GM23338 (cell line): ENCODE measurements around the gene SNRPA1. TPM values are rescaled to one million over a fixed set of nuclear protein-coding genes. Genes with fewer than 3 reads are reported as not detected.

Experiments used
- ATAC-seq: fragments of 200-7000 bp; cut with Tn5 transposase; 3 replicates; pipeline ENCODE4 v1.9.1; 2020
- DNase-seq: peaks from one replicate; pipeline ENCODE4 v3.0.0-alpha.2; 2015; ENCODE audit warnings: low spot score
- H2AFZ ChIP-seq: fragments of 200-600 bp; sonication (generic); 2 replicates; pipeline ENCODE4 v1.8.0; 2016; ENCODE audit warnings: antibody characterized with exemption, mild to moderate bottlenecking, moderate library complexity
- H3F3A ChIP-seq: fragments of 200-600 bp; sonication (generic); replicated peaks from 2 replicates; pipeline ENCODE4 v1.8.0; 2017; ENCODE audit warnings: antibody characterized with exemption, mixed run types, low read depth
- H3K27ac ChIP-seq: fragments of 200-600 bp; sonication (generic); 2 replicates; pipeline ENCODE4 v1.6.1; 2016; ENCODE audit warnings: low read depth
- H3K27me3 ChIP-seq: fragments of 200-600 bp; sonication (generic); 2 replicates; pipeline ENCODE4 v1.8.0; 2016; ENCODE audit warnings: mild to moderate bottlenecking, mixed run types, moderate library complexity; ENCODE audit not compliant: insufficient read depth
- H3K36me3 ChIP-seq: fragments of 200-600 bp; sonication (generic); 2 replicates; pipeline ENCODE4 v1.8.0; 2016; ENCODE audit warnings: mild to moderate bottlenecking; ENCODE audit not compliant: insufficient read depth
- H3K4me1 ChIP-seq: fragments of 200-600 bp; sonication (generic); 2 replicates; pipeline ENCODE4 v1.8.0; 2016; ENCODE audit warnings: mild to moderate bottlenecking, moderate library complexity; ENCODE audit not compliant: insufficient read depth
- H3K4me2 ChIP-seq: fragments of 200-600 bp; sonication (generic); 2 replicates; pipeline ENCODE4 v1.7.1; 2017; ENCODE audit warnings: mixed run types
- H3K4me3 ChIP-seq: fragments of 200-600 bp; sonication (generic); 2 replicates; pipeline ENCODE4 v1.6.1; 2016; ENCODE audit warnings: mixed run types
- H3K79me2 ChIP-seq: fragments of 200-600 bp; sonication (generic); replicated peaks from 2 replicates; pipeline ENCODE4 v1.8.0; 2017; ENCODE audit warnings: mild to moderate bottlenecking; ENCODE audit not compliant: insufficient read depth
- H3K9me2 ChIP-seq: fragments of 200-600 bp; sonication (generic); 2 replicates; pipeline ENCODE4 v1.8.0; 2017; ENCODE audit not compliant: insufficient read depth
- H4K20me1 ChIP-seq: fragments of 200-600 bp; sonication (generic); replicated peaks from 2 replicates; pipeline ENCODE4 v1.8.0; 2017; ENCODE audit warnings: mild to moderate bottlenecking; ENCODE audit not compliant: insufficient read depth
- H3K27ac Mint-ChIP-seq: 2 replicates; pipeline ENCODE4 v1.8.0; 2020; ENCODE audit warnings: inconsistent platforms, mild to moderate bottlenecking, moderate library complexity, mixed read lengths
- H3K27me3 Mint-ChIP-seq: 3 replicates; pipeline ENCODE4 v1.8.0; 2022; ENCODE audit warnings: low read depth, mild to moderate bottlenecking, moderate library complexity, mixed read lengths, inconsistent platforms; ENCODE audit not compliant: insufficient read depth, poor library complexity
- H3K36me3 Mint-ChIP-seq: 3 replicates; pipeline ENCODE4 v1.8.0; 2021; ENCODE audit warnings: low read depth, mild to moderate bottlenecking, inconsistent platforms, moderate library complexity, mixed read lengths
- H3K4me1 Mint-ChIP-seq: 3 replicates; pipeline ENCODE4 v1.8.0; 2020; ENCODE audit warnings: mild to moderate bottlenecking, inconsistent platforms, mixed read lengths
- H3K4me3 Mint-ChIP-seq: 3 replicates; pipeline ENCODE4 v1.8.0; 2021; ENCODE audit warnings: moderate library complexity, mild to moderate bottlenecking, inconsistent platforms, mixed read lengths
- H3K9me3 Mint-ChIP-seq: 3 replicates; pipeline ENCODE4 v1.8.0; 2020; ENCODE audit warnings: moderate library complexity, mild to moderate bottlenecking, inconsistent platforms, mixed read lengths
- CREB1 ChIP-seq: fragments of 250-450 bp; sonication (Bioruptor Pico); IDR thresholded peaks from 2 replicates; pipeline ENCODE4 v1.5.0; 2020; ENCODE audit warnings: low read depth, mild to moderate bottlenecking, moderate library complexity
- EZH2 ChIP-seq: fragments of 200-600 bp; sonication (generic); IDR thresholded peaks from one replicate; pipeline ENCODE4 v1.8.0; 2017; ENCODE audit warnings: antibody characterized with exemption, mild to moderate bottlenecking, low read depth; ENCODE audit not compliant: unreplicated experiment
- EZH2phosphoT487 ChIP-seq: fragments of 200-600 bp; sonication (generic); IDR thresholded peaks from one replicate; pipeline ENCODE4 v1.8.1; 2018; ENCODE audit warnings: antibody characterized with exemption; ENCODE audit not compliant: unreplicated experiment
- JUNB ChIP-seq: IDR thresholded peaks from one replicate; pipeline ENCODE4 v1.6.1; 2016; ENCODE audit warnings: antibody characterized with exemption; ENCODE audit not compliant: unreplicated experiment
- NANOG ChIP-seq: IDR thresholded peaks from 2 replicates; pipeline ENCODE4 v1.6.1; 2016; ENCODE audit warnings: antibody characterized with exemption, borderline replicate concordance
- POLR2AphosphoS5 ChIP-seq: IDR thresholded peaks from 2 replicates; pipeline ENCODE4 v1.6.1; 2016; ENCODE audit warnings: antibody characterized with exemption, low read depth
- STAT1 ChIP-seq: IDR thresholded peaks from one replicate; pipeline ENCODE4 v1.6.1; 2016; ENCODE audit warnings: antibody characterized with exemption; ENCODE audit not compliant: unreplicated experiment
- ZNF114 ChIP-seq: fragments of 250-450 bp; sonication (Bioruptor Pico); IDR thresholded peaks from 2 replicates; pipeline ENCODE4 v1.5.0; 2020; ENCODE audit warnings: mild to moderate bottlenecking, moderate library complexity
- ZNF331 ChIP-seq: fragments of 250-450 bp; sonication (Bioruptor Pico); IDR thresholded peaks from 2 replicates; pipeline ENCODE4 v1.5.0; 2020; ENCODE audit warnings: low read depth, mild to moderate bottlenecking, moderate library complexity
- polyA plus RNA-seq: library from polyadenylated mRNA; unstranded; fragments of >200 nt; fragmentation: Nextera tagmentation; extraction: Ambion mirVana; gene quantifications from 2 replicates; pipeline ENCODE4 v1.2.1, GENCODE V29; 2016
- total RNA-seq: library from RNA; depleted of rRNA; stranded (reverse); fragments of >200 nt; shearing (Covaris generic); gene quantifications from 2 replicates; pipeline ENCODE4 v1.2.3, GENCODE V29; 2014
- TF ChIP-seq, protein P1 (sequence below), 2 experiments: fragments of 200-600 bp in 1 of 2; sonication (generic) in 1 of 2; conservative IDR thresholded peaks; 2 replicates each; pipeline versions ENCODE4 v1.5.1 to v1.6.1; 2016 to 2017; ENCODE audit warnings: antibody characterized with exemption in 2 of 2, low read depth in 2 of 2, mild to moderate bottlenecking in 2 of 2, moderate library complexity in 1 of 2
- TF ChIP-seq, protein P2 (sequence below): fragments of 250-450 bp; sonication (Bioruptor Pico); IDR thresholded peaks from 2 replicates; pipeline ENCODE4 v1.5.0; 2020; ENCODE audit warnings: mild to moderate bottlenecking, moderate library complexity
- TF ChIP-seq, protein P3 (sequence below): IDR thresholded peaks from one replicate; pipeline ENCODE4 v1.6.1; 2018; ENCODE audit warnings: antibody characterized with exemption; ENCODE audit not compliant: unreplicated experiment
- TF ChIP-seq, protein P4 (sequence below): IDR thresholded peaks from 2 replicates; pipeline ENCODE4 v1.6.1; 2016; ENCODE audit warnings: antibody characterized with exemption

SNRPA1 gene
- total and polyA plus RNA-seq, 2 experiments from 2014 or later: 170 to 361 TPM

DNA sequence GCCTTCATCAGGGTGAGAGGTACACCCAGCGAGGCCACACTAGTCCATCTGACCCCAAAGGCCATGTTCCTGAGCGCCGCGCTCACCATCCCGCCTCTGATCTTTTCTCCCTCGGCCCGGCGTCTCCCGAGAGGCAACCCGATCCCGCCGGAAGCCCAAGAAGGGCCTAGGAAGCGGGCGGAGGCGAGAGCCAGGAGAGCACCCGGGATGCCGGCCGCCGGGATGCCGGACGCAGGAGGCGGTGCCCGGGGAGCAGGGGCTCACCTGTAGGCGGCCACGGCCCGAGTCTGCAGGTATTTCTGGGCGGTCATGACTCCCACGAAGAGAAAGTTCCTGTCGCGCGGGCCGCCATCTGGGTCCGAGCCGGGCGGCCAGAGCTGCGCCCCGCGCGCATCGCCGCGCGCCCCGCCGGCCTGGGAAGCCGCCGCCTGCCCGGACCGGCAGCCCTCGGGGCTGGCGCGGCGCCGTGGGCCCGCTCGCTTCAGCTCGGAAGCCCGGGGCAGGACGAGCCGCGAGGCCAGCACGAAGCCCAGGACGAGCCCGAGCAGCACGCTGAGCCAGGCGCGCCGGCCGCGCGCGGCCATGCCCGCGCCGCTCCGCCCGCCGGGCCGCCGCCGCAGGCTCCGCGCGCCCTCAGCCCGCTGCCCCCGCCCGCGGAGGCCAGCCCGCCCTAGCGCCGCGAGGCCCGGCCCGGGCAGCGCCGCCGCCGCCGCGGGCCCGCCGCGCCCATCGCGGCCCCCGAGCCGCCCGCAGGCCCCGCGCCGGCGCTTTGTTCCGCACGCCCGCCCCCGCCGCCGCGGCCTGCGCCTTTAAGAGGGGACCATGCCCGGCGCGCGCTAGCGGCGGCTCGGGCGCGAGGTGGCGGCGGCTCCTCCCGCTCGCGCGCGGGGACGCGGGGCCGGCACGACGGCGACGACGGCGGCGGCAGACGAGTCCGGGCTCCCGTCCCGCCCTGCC is 43.9 kb downstream of the SNRPA1 start:
- H3K27ac ChIP-seq: no peak overlapping the region
- no peaks in the 10 kb centered on the region for H3K9me3 Mint-ChIP-seq
- DNase-seq (peak; percentile 87), ATAC-seq (peak; percentile 64)
- H3F3A ChIP-seq: 0 out of 2 replicates have a peak, but pooled peaks cover 4% of the 10 kb centered on the region
- peaks cover 33% of the 10 kb centered on the region for H4K20me1 ChIP-seq
- H3K4me1 ChIP-seq: peaks cover 44% of the 10 kb centered on the region
- TF ChIP-seq EZH2phosphoT487: no peak
- TF ChIP-seq POLR2AphosphoS5: no peak; the same call in none of the 2 replicates
- TF ChIP-seq STAT1: no peak
- no peak for TF ChIP-seq JUNB
- TF ChIP-seq, protein P1, sequence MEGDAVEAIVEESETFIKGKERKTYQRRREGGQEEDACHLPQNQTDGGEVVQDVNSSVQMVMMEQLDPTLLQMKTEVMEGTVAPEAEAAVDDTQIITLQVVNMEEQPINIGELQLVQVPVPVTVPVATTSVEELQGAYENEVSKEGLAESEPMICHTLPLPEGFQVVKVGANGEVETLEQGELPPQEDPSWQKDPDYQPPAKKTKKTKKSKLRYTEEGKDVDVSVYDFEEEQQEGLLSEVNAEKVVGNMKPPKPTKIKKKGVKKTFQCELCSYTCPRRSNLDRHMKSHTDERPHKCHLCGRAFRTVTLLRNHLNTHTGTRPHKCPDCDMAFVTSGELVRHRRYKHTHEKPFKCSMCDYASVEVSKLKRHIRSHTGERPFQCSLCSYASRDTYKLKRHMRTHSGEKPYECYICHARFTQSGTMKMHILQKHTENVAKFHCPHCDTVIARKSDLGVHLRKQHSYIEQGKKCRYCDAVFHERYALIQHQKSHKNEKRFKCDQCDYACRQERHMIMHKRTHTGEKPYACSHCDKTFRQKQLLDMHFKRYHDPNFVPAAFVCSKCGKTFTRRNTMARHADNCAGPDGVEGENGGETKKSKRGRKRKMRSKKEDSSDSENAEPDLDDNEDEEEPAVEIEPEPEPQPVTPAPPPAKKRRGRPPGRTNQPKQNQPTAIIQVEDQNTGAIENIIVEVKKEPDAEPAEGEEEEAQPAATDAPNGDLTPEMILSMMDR (conservative IDR thresholded peaks at IDR 0.05; ENCODE audit: low read depth in 2 of 2): no peak
- TF ChIP-seq ZNF331 (CRISPR knock-in tag): no peak
- TF ChIP-seq, protein P2, sequence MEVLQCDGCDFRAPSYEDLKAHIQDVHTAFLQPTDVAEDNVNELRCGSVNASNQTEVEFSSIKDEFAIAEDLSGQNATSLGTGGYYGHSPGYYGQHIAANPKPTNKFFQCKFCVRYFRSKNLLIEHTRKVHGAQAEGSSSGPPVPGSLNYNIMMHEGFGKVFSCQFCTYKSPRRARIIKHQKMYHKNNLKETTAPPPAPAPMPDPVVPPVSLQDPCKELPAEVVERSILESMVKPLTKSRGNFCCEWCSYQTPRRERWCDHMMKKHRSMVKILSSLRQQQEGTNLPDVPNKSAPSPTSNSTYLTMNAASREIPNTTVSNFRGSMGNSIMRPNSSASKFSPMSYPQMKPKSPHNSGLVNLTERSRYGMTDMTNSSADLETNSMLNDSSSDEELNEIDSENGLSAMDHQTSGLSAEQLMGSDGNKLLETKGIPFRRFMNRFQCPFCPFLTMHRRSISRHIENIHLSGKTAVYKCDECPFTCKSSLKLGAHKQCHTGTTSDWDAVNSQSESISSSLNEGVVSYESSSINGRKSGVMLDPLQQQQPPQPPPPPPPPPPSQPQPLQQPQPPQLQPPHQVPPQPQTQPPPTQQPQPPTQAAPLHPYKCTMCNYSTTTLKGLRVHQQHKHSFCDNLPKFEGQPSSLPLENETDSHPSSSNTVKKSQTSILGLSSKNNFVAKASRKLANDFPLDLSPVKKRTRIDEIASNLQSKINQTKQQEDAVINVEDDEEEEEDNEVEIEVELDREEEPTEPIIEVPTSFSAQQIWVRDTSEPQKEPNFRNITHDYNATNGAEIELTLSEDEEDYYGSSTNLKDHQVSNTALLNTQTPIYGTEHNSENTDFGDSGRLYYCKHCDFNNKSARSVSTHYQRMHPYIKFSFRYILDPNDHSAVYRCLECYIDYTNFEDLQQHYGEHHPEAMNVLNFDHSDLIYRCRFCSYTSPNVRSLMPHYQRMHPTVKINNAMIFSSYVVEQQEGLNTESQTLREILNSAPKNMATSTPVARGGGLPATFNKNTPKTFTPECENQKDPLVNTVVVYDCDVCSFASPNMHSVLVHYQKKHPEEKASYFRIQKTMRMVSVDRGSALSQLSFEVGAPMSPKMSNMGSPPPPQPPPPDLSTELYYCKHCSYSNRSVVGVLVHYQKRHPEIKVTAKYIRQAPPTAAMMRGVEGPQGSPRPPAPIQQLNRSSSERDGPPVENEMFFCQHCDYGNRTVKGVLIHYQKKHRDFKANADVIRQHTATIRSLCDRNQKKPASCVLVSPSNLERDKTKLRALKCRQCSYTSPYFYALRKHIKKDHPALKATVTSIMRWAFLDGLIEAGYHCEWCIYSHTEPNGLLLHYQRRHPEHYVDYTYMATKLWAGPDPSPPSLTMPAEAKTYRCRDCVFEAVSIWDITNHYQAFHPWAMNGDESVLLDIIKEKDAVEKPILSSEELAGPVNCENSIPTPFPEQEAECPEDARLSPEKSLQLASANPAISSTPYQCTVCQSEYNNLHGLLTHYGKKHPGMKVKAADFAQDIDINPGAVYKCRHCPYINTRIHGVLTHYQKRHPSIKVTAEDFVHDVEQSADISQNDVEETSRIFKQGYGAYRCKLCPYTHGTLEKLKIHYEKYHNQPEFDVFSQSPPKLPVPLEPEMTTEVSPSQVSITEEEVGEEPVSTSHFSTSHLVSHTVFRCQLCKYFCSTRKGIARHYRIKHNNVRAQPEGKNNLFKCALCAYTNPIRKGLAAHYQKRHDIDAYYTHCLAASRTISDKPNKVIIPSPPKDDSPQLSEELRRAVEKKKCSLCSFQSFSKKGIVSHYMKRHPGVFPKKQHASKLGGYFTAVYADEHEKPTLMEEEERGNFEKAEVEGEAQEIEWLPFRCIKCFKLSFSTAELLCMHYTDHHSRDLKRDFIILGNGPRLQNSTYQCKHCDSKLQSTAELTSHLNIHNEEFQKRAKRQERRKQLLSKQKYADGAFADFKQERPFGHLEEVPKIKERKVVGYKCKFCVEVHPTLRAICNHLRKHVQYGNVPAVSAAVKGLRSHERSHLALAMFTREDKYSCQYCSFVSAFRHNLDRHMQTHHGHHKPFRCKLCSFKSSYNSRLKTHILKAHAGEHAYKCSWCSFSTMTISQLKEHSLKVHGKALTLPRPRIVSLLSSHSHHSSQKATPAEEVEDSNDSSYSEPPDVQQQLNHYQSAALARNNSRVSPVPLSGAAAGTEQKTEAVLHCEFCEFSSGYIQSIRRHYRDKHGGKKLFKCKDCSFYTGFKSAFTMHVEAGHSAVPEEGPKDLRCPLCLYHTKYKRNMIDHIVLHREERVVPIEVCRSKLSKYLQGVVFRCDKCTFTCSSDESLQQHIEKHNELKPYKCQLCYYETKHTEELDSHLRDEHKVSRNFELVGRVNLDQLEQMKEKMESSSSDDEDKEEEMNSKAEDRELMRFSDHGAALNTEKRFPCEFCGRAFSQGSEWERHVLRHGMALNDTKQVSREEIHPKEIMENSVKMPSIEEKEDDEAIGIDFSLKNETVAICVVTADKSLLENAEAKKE (CRISPR knock-in tag): no peak
- no peak for TF ChIP-seq CREB1 (CRISPR knock-in tag)
- no peak for TF ChIP-seq ZNF114 (CRISPR knock-in tag)
- TF ChIP-seq EZH2: no peak
- TF ChIP-seq, protein P3, sequence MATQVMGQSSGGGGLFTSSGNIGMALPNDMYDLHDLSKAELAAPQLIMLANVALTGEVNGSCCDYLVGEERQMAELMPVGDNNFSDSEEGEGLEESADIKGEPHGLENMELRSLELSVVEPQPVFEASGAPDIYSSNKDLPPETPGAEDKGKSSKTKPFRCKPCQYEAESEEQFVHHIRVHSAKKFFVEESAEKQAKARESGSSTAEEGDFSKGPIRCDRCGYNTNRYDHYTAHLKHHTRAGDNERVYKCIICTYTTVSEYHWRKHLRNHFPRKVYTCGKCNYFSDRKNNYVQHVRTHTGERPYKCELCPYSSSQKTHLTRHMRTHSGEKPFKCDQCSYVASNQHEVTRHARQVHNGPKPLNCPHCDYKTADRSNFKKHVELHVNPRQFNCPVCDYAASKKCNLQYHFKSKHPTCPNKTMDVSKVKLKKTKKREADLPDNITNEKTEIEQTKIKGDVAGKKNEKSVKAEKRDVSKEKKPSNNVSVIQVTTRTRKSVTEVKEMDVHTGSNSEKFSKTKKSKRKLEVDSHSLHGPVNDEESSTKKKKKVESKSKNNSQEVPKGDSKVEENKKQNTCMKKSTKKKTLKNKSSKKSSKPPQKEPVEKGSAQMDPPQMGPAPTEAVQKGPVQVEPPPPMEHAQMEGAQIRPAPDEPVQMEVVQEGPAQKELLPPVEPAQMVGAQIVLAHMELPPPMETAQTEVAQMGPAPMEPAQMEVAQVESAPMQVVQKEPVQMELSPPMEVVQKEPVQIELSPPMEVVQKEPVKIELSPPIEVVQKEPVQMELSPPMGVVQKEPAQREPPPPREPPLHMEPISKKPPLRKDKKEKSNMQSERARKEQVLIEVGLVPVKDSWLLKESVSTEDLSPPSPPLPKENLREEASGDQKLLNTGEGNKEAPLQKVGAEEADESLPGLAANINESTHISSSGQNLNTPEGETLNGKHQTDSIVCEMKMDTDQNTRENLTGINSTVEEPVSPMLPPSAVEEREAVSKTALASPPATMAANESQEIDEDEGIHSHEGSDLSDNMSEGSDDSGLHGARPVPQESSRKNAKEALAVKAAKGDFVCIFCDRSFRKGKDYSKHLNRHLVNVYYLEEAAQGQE: no peak
- TF ChIP-seq, protein P4, sequence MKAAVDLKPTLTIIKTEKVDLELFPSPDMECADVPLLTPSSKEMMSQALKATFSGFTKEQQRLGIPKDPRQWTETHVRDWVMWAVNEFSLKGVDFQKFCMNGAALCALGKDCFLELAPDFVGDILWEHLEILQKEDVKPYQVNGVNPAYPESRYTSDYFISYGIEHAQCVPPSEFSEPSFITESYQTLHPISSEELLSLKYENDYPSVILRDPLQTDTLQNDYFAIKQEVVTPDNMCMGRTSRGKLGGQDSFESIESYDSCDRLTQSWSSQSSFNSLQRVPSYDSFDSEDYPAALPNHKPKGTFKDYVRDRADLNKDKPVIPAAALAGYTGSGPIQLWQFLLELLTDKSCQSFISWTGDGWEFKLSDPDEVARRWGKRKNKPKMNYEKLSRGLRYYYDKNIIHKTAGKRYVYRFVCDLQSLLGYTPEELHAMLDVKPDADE: no peak
- TF ChIP-seq NANOG: no peak
- peak overlapping the region; percentile 84 for H3K4me3 ChIP-seq
- no peaks in the 10 kb centered on the region; the same call in none of the 2 replicates for H3K36me3 ChIP-seq
- H3K4me1 Mint-ChIP-seq: peaks cover 60% of the 10 kb centered on the region
- H3K27ac Mint-ChIP-seq: peak overlapping the region; percentile 90
- peak overlapping the region; percentile 94 for H3K4me2 ChIP-seq
- peaks cover 17% of the 10 kb centered on the region for H3K27me3 ChIP-seq
- H3K27me3 Mint-ChIP-seq: peaks cover 12% of the 10 kb centered on the region
- H3K9me2 ChIP-seq: no peaks in the 10 kb centered on the region
- peaks cover 11% of the 10 kb centered on the region; the same call in 2 of the 3 replicates for H3K36me3 Mint-ChIP-seq
- H3K4me3 Mint-ChIP-seq: peak overlapping the region; percentile 96
- H3K79me2 ChIP-seq: peaks cover 47% of the 10 kb centered on the region
- no peak overlapping the region for H2AFZ ChIP-seq
